HG03469 (cell line): ENCODE results near the gene KIT.
A peak's percentile ranks its signal among the peaks of the same experiment; 100 is the strongest.

Experiments
- ATAC-seq: cut with Tn5 transposase; IDR thresholded peaks from one replicate; pipeline ENCODE4 v1.9.1; 2021; ENCODE audit warnings: mild to moderate bottlenecking, moderate library complexity, moderate number of reproducible peaks; ENCODE audit not compliant: unreplicated experiment

KIT gene

GRCh38 chr4:54659749-54660535 lies 2.2 kb downstream of the KIT start:
- no peak for ATAC-seq

DNA sequence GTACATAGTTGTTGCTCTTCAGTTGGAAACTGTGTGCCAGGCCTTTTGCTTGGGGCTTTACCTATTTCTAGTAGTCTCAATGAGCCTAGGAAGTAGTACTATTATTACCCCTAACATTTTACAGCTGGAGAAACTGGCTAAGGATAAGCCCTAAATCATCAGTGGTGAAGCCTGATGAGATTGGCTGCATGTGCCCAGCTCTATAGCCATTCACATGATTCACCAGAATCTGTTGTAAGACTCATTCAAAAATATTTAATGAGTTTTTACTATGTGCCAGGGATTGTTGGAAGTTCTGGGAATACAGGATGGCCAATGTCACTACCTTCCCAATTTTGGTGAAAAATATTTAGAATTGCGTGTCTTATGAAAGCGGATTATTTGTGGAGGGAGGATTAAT lies 2.8 kb downstream of the KIT start:
- ATAC-seq, result no peak

DNA sequence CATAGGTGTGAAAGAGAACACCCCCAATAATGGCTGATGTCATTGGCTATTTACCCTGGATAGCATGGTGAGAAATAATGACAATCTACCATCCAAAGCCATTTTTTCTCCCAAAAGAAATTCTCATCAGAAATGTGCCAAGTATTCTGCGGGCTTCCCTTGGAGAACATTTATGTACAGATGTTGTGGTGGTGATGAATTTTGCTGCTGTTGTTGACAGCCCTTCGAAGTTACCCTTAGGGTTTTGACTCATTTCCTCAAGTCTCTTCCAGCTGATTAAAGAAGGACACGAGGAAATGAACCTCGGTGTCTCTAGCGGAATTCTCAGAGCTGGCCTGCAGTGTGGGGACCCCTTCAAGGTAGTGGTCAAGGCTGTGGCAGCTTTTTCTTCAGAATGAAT lies 3.4 kb downstream of the KIT start:
- no peak for ATAC-seq

DNA sequence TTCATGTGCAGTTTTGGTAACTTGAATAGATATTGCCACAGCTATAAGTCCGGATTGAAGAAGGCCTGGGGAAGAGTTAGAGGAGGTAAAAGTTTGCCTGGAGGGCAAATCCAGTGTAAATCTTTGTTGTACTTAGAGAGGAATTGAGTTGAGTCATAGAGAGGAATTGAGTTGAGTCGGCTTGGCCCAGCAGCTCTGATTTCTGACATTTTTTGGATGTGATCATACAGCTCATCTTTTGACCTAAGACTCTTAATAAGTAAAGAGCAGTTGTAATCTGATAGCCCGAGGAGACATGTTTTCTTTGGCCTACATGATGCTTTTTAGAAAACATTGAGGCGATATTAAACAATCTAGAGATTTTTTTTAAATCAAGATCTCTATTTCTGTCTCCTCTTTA lies 3.9 kb downstream of the KIT start:
- ATAC-seq, result no peak

GRCh38 chr4:54662123-54662522 lies 4.4 kb downstream of the KIT start:
- ATAC-seq, result no peak

DNA sequence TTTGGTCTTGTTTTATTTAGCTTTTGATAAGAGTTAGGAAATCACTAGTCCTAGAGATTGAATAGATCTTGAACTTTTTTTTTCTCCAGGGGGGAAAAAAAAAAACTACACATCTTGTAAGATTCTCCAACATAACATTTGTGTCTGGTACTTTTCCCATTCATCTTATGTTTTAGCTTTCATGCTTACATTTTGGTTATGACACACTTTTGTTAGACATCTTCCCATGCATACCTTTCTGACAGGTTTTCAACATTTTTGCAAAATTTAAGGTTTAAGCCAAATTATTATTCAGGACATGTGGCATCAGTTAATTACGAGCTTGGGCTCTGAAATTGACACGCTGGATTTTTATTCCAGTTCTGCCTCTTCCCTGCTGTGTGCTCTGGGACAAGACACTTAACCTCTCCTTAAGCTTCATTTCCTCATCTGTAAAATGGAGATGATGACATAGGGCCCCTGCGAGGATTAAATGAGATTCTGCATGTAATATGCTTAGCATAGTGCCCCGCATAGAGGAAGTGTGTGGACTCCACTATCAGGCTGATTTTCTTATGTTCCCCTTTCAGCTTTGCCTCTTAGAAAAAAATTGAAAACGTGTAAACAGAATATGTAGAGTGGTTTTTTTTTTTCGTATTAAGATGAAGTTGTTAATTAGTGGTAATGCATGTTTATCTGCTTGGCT lies 5.3 kb downstream of the KIT start:
- no peak for ATAC-seq

- no peak for ATAC-seq
Observed at GRCh38 chr4:54664400-54664799, 6.6 kb downstream of the KIT start.

DNA sequence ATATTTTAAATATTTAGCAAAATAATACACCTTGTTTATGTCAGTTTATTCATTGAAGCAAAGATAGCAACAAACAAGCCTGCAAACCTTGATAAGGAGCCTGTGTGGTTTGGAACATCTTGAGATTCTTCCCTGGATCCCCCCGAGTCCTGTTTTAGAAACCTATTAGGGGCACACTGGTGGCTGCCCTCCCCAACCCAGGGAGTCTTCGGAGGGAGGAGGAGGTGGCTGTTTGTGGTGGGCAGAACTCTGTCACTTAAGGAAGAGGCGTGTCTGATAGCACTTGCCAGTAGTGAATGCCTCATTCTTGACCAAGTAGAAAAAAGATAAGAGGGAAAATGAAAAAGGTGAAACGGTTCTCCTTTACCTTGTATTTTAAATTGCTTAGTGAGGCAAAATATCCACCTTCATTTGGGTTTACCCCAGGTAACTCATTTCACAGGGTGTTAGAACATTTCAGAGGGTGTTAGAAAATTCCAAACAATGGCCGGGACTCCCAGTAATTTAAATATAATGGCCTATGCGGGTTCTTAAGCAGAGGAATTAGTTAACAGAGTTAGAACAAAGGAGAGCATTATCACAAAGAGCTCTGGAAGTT lies 10.4 kb downstream of the KIT start:
- no peak for ATAC-seq

GRCh38 chr4:54669831-54670230 lies 12.1 kb downstream of the KIT start:
- ATAC-seq, result no peak

GRCh38 chr4:54675721-54676461 lies 18.1 kb downstream of the KIT start:
- ATAC-seq, result no peak

DNA sequence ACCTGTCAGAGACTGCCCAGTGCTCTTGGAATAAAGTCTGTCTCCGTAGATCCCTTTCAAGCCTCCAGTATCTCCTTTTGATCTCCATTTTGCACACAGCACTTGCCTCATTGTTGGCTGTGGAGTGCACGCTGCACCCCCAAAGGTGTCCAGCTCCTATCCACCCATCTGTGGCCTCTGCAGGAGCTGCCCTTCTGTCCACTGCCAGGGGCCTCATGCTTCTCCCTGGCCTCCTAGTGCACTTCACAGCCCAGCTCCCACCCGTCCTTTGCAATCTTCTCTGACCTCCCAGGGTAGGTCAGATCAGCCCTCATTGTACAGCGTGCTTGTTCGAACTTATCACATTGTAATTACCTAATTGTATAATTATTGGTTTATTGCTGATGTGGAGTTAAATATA lies 18.9 kb downstream of the KIT start:
- ATAC-seq, result no peak

- no peak for ATAC-seq
Observed at GRCh38 chr4:54677416-54677815, 19.7 kb downstream of the KIT start.

- ATAC-seq, result no peak
Observed at GRCh38 chr4:54677853-54678650, 20.3 kb downstream of the KIT start.

DNA sequence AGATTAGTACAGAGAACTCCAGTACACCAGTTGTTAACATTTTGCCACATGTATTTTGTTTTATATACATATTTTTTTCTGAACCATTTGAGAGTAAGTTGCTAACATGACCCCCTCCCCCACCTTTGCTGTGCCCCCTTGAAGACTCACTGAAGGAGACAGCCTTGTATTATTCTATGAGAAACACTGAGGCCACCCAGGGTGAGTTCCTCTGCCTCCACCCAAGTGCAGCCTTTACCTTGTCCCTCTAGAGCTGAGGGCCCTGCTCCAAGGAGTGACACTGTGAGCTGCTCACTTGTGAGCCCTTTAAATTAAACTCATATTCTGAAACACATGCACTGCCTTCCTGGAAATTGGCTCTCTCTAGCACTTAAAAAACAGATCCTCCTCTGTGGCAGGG lies 21.1 kb downstream of the KIT start:
- ATAC-seq, result no peak

GRCh38 chr4:54679813-54680212 lies 22.1 kb downstream of the KIT start:
- no peak for ATAC-seq

- peak; percentile 32 for ATAC-seq
Observed at GRCh38 chr4:54683616-54684346, 26.0 kb downstream of the KIT start.

GRCh38 chr4:54685810-54686209 lies 28.1 kb downstream of the KIT start:
- ATAC-seq, result no peak

DNA sequence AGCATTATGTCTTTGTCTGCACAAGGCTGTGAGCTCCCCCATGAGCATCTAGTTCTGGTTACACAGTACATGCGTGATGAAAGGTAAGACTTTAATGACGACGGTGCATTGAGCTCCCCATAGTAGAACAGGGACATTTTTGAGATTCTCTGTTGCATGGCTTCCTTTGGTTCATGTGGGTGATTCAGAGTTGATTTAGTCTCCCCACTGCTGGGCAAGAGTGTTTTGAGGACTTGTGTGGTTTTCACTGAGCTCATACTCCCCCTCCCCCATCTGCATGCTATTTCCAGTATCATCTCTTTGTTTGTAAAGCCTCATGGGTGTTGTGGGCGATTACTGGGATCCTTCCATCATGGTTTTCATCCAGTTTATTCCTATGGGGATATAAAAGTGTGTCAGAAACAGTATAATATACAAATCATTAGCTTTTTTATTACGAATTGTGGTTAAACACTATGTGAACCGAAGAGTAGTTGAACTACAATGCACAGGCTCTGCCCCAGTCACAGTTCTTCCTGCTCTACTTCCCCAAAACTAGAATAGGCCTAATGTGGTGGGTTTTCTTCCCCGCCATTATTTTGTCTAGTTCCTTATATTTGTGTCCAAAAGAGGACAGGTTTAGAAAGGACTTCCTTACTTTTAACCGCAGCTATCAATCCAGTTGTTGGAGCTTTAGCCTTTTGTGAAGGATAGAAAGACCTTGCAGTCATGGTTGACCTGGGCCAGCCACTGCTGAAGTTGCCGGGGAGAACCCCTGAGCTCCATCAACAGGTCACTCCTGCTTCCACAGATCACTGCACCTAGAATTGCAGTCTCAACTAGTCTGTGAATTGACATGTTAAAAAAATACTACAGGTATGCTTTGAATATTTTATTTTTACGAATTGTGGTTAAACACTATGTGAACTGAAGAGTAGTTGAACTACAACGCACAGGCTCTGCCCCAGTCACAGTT lies 30.4 kb downstream of the KIT start:
- ATAC-seq, result peak; percentile 56

GRCh38 chr4:54695337-54695736 lies 37.6 kb downstream of the KIT start:
- no peak for ATAC-seq
